Motor neuron (in vitro differentiated cells): ENCODE results near the gene ZSWIM7. TPM values are rescaled to one million over a fixed set of nuclear protein-coding genes. Genes with fewer than 3 reads are reported as not detected.
A peak's percentile ranks its signal among the peaks of the same experiment; 100 is the strongest.

Experiments used
- ATAC-seq, 8 experiments: fragments of 200-7000 bp; cut with Tn5 transposase; replicated peaks in 6 of 8; 2 replicates each; pipeline ENCODE4 v1.8.0; 2021; ENCODE audit warnings: mild to moderate bottlenecking in 8 of 8, moderate library complexity in 8 of 8
- H3K27ac ChIP-seq, 2 donors: fragments of 250-450 bp; sonication (Bioruptor Pico); 2 replicates each; pipeline ENCODE4 v1.9.0; 2021; ENCODE audit warnings: antibody characterized with exemption in 2 of 2, mild to moderate bottlenecking in 2 of 2, moderate library complexity in 1 of 2
- H3K4me1 ChIP-seq, 2 donors: fragments of 250-450 bp; sonication (Bioruptor Pico); replicated peaks in 1 of 2; 2 replicates each; pipeline ENCODE4 v1.6.1; 2021; ENCODE audit warnings: antibody characterized with exemption in 2 of 2, mild to moderate bottlenecking in 2 of 2, moderate library complexity in 1 of 2
- H3K4me3 ChIP-seq, 5 donors: fragments of 250-450 bp; sonication (Bioruptor Pico); 2 replicates each; pipeline ENCODE4 v1.9.0; 2021; ENCODE audit warnings: antibody characterized with exemption in 5 of 5, mild to moderate bottlenecking in 5 of 5, moderate library complexity in 4 of 5
- WGBS, 10 experiments: fragments of 450-650 bp; shearing (Covaris generic); methylation state at CpG; one replicate each; pipeline ENCODE4 v1.0.0; 2022; 5-methylcytosine and 5-hydroxymethylcytosine counted together
- in situ Hi-C, 9 experiments: fragments of 400-800 bp; cut with MboI; loops; one replicate each; pipeline ENCODE4 v1.15.0; 2021; ENCODE audit warnings: low sequenced_read_pairs in 9 of 9, low pct_unique_long_range_greater_than_20kb in 2 of 9; ENCODE audit not compliant: unreplicated experiment in 9 of 9
- total RNA-seq, 8 experiments: library from RNA; unstranded; fragments of 300-600 nt; gene quantifications; 2 replicates each; pipeline versions ENCODE4 v1.2.3 to v1.2.4, GENCODE V29; 2022

Gene ZSWIM7
- total RNA-seq, 8 experiments from 2014 or later: 11.0 to 33.1 (median 22.4) TPM

- peak overlapping the region in 1 of 2 donors; percentile 48 for H3K27ac ChIP-seq
- in situ Hi-C loops: no loop called here
- peak; percentile 48 to 96 (median 89) for ATAC-seq
- 0 to 76% (median 5%) methylated on average over 1 to 13 of the region's 13 CpGs for WGBS, 10 experiments
- H3K4me3 ChIP-seq: no peak overlapping the region
- H3K4me1 ChIP-seq: peaks cover 13 to 19% of the 10 kb centered on the region in 2 donors
Measured at GRCh38 chr17:15966183-15966878, 33.2 kb downstream of the ZSWIM7 start.

GRCh38 chr17:15965528-15965927 lies 34.0 kb downstream of the ZSWIM7 start:
- WGBS, 10 experiments: 27 to 89% (median 60%) methylated on average over 2 to 5 of the region's 6 CpGs; no CpG with 5 or more reads in 2 of the 10 experiments
- H3K4me1 ChIP-seq: peaks cover 13 to 19% of the 10 kb centered on the region in 2 donors
- ATAC-seq: peak in 3 of 8 experiments; percentile 5 to 33 (median 6)
- in situ Hi-C loops: no loop called here
- H3K27ac ChIP-seq: no peak overlapping the region
- no peak overlapping the region for H3K4me3 ChIP-seq

GRCh38 chr17:15963670-15964110 lies 35.8 kb downstream of the ZSWIM7 start:
- Histone ChIP-seq H3K27ac (no peak overlapping the region), H3K4me1 (peaks cover 15 to 19% of the 10 kb centered on the region in 2 donors)
- peak in 2 of 8 experiments; percentile 10 to 39 for ATAC-seq

DNA sequence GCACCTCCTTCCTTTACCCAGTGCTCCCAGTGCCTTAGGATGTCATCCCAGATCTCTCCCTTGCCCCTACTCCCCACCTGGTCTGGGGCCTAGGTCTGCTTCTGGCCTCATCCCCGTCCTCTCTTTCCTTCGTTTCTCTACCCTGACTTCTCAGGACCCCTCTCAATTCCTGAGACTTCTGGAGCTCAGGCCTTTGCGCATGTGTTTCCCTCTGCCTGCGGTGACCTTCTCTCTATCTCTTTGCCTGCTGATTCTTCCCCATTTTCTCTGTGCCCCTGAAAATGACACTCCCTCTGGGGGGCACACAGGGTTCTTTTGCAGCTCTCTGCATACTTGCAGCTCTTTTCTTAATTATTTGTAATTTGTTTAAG lies 41.0 kb downstream of the ZSWIM7 start:
- no peak overlapping the region for H3K27ac ChIP-seq
- ATAC-seq: peak in 1 of 8 experiments; percentile 5
- 73 to 100% (median 90%) methylated on average over 1 to 4 of the region's 4 CpGs for WGBS, 10 experiments
- H3K4me1 ChIP-seq: peaks cover 0 to 4% of the 10 kb centered on the region in 2 donors
- no peak overlapping the region for H3K4me3 ChIP-seq
- in situ Hi-C loops: no loop called here

More at GRCh38 chr17:15963670-15964110, 35.8 kb downstream of the ZSWIM7 start:
- WGBS, 10 experiments: 71 to 100% (median 95%) methylated on average over 1 to 4 of the region's 4 CpGs; no CpG with 5 or more reads in 7 of the 10 experiments
- no peak overlapping the region for H3K4me3 ChIP-seq
- in situ Hi-C loops: no loop called here

DNA sequence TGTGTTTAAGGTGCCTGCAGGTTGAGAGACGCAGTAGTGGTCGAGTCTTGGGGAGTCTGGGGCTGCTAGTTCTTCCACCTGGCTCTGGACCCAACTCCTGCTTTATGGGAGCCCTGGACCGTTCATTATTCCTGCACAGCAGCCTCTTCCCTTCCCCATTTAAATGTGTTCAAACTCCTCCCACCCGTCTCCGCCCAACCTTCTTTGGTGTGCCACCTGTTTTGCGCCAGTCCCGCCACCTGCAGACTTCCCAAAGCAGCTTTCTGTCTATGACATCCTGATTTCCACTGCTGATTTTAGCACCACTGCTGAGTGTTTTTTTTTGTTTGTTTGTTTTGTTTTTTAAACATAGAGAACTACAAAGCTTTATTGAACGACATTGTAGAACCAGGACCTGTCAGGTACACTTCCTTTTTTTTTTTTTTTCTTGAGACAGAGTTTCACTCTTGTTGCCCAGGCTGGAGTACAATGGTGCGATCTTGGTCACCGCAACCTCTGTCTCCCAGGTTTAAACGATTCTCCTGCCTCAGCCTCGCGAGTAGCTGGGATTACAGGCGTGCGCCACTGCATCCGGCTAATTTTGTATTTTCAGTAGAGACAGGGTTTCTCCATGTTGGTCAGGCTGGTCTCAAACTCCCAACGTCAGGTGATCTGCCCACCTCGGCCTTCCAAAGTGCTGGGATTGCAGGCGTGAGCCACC lies 41.7 kb downstream of the ZSWIM7 start:
- no peak overlapping the region for H3K4me3 ChIP-seq
- ATAC-seq: no peak
- H3K4me1 ChIP-seq: peaks cover 0 to 4% of the 10 kb centered on the region in 2 donors
- WGBS, 10 experiments: 73 to 100% (median 86%) methylated on average over 1 to 9 of the region's 19 CpGs
- in situ Hi-C loops: no loop called here
- no peak overlapping the region for H3K27ac ChIP-seq

DNA sequence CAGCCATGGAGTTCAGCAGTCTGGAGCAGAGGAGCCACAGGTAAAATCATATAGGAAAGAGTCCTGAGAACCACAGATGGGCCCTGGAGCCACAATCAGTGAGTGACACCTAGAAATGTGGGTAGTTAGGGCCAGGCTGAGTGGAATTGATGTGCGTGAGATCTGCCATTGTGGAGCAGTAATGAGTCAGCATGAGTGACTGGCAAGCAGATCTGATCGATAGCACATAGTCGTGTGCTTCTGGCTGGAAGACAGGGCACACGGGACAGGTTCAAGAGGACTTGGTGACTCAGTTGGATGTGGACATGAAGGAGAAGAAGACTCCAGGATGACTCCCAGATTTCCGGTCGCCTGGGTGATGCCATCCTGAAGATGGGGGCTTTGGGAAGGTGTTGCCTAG lies 42.3 kb downstream of the ZSWIM7 start:
- H3K4me3 ChIP-seq: no peak overlapping the region
- ATAC-seq: no peak
- peaks cover 0 to 4% of the 10 kb centered on the region in 2 donors for H3K4me1 ChIP-seq
- in situ Hi-C loops: no loop called here
- no peak overlapping the region for H3K27ac ChIP-seq
- WGBS, 10 experiments: 60 to 100% (median 88%) methylated on average over 1 to 5 of the region's 6 CpGs; no CpG with 5 or more reads in 3 of the 10 experiments

- in situ Hi-C loops: no loop called here
- 50 to 100% (median 86%) methylated on average over 1 to 14 of the region's 14 CpGs for WGBS, 10 experiments
- no peak for ATAC-seq
- Histone ChIP-seq H3K4me1 (peaks cover 0 to 4% of the 10 kb centered on the region in 2 donors), H3K4me3 (no peak overlapping the region), H3K27ac (no peak overlapping the region)
Measured at GRCh38 chr17:15955793-15956541, 43.5 kb downstream of the ZSWIM7 start.

DNA sequence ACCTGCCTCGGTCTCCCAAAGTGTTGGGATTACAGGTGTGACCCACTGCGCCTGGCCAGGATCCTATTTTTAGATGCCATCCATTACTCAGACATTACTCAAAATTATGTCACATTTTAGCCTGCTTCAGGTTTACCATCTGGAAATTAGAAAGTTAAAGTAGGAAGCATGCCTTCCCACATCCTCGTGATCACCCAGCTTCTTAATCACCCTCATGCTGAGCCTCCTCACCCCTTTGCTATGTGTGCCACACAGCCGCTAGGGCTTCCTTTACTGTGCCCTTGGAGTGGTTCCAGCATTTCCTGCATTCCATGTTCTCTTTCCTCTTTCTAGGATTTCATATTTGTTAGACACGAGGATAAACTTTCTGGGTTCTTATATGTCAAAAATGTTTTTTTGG lies 45.3 kb downstream of the ZSWIM7 start:
- WGBS, 10 experiments: 33 to 100% (median 90%) methylated on average over 1 to 4 of the region's 5 CpGs; no CpG with 5 or more reads in 4 of the 10 experiments
- no peak overlapping the region for H3K27ac ChIP-seq

DNA sequence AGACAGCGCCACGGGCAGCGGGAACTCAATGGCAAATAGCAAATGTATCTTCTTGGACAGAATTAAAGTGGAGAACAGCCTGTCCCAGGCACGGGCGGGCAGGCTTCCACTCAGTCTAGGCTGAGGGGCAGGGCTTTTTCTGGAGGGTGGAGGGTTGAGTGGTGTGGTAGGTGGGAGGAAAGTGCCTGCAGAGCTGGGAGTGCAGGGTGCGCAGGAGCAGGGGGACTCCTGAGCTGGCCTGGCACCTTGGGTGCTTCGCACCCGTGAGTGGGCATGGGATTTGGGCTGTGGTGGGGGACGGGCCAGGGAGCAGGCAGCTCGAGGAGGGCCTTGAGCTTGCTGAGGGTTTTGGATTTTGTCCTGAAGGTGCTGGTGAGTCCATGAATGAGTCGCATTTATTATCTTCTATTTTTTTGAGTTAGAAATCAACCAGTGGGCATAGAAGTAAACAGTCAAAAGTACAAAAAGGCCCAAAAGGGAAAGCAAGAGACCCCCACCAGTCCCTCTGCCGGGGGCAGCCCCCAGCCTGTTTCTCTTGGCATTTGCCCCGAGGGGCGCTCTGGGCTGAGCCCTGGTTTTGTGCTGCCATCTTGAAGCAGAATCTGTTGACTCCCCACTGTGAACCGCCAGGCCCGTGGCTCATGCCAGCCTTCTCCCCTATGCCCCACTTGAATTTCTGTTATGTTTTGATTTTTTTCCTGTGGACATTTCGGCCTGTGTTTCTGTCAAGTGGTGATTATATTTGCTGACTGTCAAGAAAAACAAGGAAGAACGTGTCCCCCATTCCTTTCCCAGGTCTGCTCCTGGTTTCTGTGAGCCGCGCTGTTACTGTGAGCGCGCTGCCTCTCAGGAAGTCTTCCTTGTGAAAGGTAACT lies 46.4 kb downstream of the ZSWIM7 start:
- 60 to 100% (median 90%) methylated on average over 1 to 16 of the region's 22 CpGs; no CpG with 5 or more reads in 2 of the 10 experiments for WGBS, 10 experiments
- Histone ChIP-seq H3K4me1 (no peaks in the 10 kb centered on the region), H3K4me3 (no peak overlapping the region), H3K27ac (no peak overlapping the region)
- in situ Hi-C loops: no loop called here
- ATAC-seq: no peak

More for the DNA sequence above, 45.3 kb downstream of the ZSWIM7 start:
- peaks cover 0 to 4% of the 10 kb centered on the region in 2 donors for H3K4me1 ChIP-seq
- in situ Hi-C loops: no loop called here
- ATAC-seq: no peak
- no peak overlapping the region for H3K4me3 ChIP-seq

GRCh38 chr17:15952048-15952532 lies 47.4 kb downstream of the ZSWIM7 start:
- 60 to 100% (median 89%) methylated on average over 2 to 4 of the region's 7 CpGs; no CpG with 5 or more reads in 4 of the 10 experiments for WGBS, 10 experiments
- no peaks in the 10 kb centered on the region for H3K4me1 ChIP-seq
- no peak for ATAC-seq
- H3K27ac ChIP-seq: no peak overlapping the region
- in situ Hi-C loops: no loop called here
- no peak overlapping the region for H3K4me3 ChIP-seq

DNA sequence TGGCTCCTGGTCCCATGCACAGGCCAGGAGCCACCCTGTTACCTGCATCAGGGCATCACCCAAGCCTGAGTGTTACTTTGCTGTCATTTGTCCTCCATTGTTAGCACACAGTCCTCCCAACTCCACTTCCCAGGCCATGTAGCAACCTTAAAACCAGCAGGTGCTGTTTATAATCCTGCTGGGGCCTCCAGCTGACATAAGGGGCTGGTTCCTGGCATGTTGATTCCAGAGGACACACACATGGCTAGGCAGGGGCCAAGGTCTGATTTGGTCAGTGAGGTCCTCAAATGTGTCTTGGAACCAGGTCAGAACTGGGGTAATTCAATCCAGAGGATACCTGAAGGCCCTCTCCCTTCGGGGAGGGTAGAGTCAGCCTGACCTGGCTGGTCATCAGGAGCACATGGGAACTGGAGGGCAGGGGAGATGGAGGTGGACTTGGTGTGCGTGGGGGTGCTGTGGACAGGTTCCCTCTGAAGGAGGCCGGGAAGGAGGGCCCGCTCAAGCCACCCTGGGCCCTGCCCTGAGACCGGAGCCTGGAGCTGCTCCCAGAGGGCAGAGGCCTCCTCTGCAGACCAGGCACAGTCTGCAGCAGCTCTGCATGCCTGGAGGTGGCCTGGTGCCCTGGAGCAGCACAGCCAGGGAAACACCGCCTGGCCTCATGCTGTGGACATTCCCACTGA lies 48.0 kb downstream of the ZSWIM7 start:
- Histone ChIP-seq H3K27ac (no peak overlapping the region), H3K4me1 (no peaks in the 10 kb centered on the region), H3K4me3 (no peak overlapping the region)
- no peak for ATAC-seq
- in situ Hi-C loops: no loop called here
- WGBS, 10 experiments: 90% methylated on average over 2 of the region's 6 CpGs; no CpG with 5 or more reads in 9 of the 10 experiments
